Nephron progenitor cell (in vitro differentiated cells): ENCODE measurements around the gene MAN2A1.
A peak's percentile ranks its signal among the peaks of the same experiment; 100 is the strongest.

Experiments
- DNase-seq: peaks from one replicate; pipeline ENCODE4 v3.0.0; 2021
- H3K27ac Mint-ChIP-seq: 2 replicates; pipeline ENCODE4 v1.8.0; 2021; ENCODE audit warnings: mild to moderate bottlenecking, moderate library complexity, mixed read lengths
- H3K27me3 Mint-ChIP-seq: 2 replicates; pipeline ENCODE4 v1.8.0; 2021; ENCODE audit warnings: mild to moderate bottlenecking, low read depth, mixed read lengths; ENCODE audit not compliant: poor library complexity
- H3K36me3 Mint-ChIP-seq: 2 replicates; pipeline ENCODE4 v1.8.0; 2021; ENCODE audit warnings: low read depth, mixed read lengths
- H3K4me1 Mint-ChIP-seq: 2 replicates; pipeline ENCODE4 v1.8.0; 2021; ENCODE audit warnings: mixed read lengths
- H3K4me3 Mint-ChIP-seq: 2 replicates; pipeline ENCODE4 v1.8.0; 2021; ENCODE audit warnings: mild to moderate bottlenecking, moderate library complexity, mixed read lengths
- H3K9me3 Mint-ChIP-seq: 2 replicates; pipeline ENCODE4 v1.8.0; 2021; ENCODE audit warnings: mild to moderate bottlenecking, moderate library complexity, mixed read lengths
- CTCF ChIP-seq: fragments of 200-600 bp; sonication (generic); IDR thresholded peaks from 2 replicates; pipeline ENCODE4 v1.5.0; 2021; ENCODE audit warnings: antibody characterized with exemption

The MAN2A1 gene

GRCh38 chr5:109703166-109703565 lies 13.4 kb downstream of the MAN2A1 start:
- H3K27me3 Mint-ChIP-seq: no peaks in the 10 kb centered on the region
- H3K9me3 Mint-ChIP-seq: peaks cover 6% of the 10 kb centered on the region
- no peak overlapping the region for H3K4me3 Mint-ChIP-seq
- TF ChIP-seq CTCF: no peak
- peaks cover 40% of the 10 kb centered on the region for H3K36me3 Mint-ChIP-seq
- peaks cover 25% of the 10 kb centered on the region for H3K4me1 Mint-ChIP-seq
- H3K27ac Mint-ChIP-seq: no peak overlapping the region
- no peak for DNase-seq

GRCh38 chr5:109703829-109704228 lies 14.1 kb downstream of the MAN2A1 start:
- H3K9me3 Mint-ChIP-seq: peaks cover 4% of the 10 kb centered on the region

GRCh38 chr5:109704282-109704952 lies 14.7 kb downstream of the MAN2A1 start:
- Mint-ChIP-seq H3K27ac (peak overlapping the region; percentile 38), H3K4me3 (no peak overlapping the region), H3K4me1 (peaks cover 25% of the 10 kb centered on the region), H3K27me3 (no peaks in the 10 kb centered on the region), H3K9me3 (peaks cover 3% of the 10 kb centered on the region), H3K36me3 (peaks cover 40% of the 10 kb centered on the region)
- no peak for TF ChIP-seq CTCF
- no peak for DNase-seq

More at GRCh38 chr5:109703829-109704228, 14.1 kb downstream of the MAN2A1 start:
- Mint-ChIP-seq H3K4me1 (peaks cover 25% of the 10 kb centered on the region), H3K36me3 (peaks cover 40% of the 10 kb centered on the region), H3K27ac (no peak overlapping the region), H3K27me3 (no peaks in the 10 kb centered on the region), H3K4me3 (no peak overlapping the region)
- DNase-seq: no peak
- no peak for TF ChIP-seq CTCF

- Mint-ChIP-seq H3K4me3 (no peak overlapping the region), H3K27ac (no peak overlapping the region), H3K36me3 (peaks cover 39% of the 10 kb centered on the region), H3K9me3 (peaks cover 3% of the 10 kb centered on the region), H3K4me1 (peaks cover 25% of the 10 kb centered on the region), H3K27me3 (no peaks in the 10 kb centered on the region)
- DNase-seq: no peak
- no peak for TF ChIP-seq CTCF
Measured at GRCh38 chr5:109705596-109705995, 15.9 kb downstream of the MAN2A1 start.

- no peak for DNase-seq
- Mint-ChIP-seq H3K4me1 (peaks cover 21% of the 10 kb centered on the region), H3K9me3 (peaks cover 3% of the 10 kb centered on the region), H3K27ac (no peak overlapping the region), H3K36me3 (peaks cover 42% of the 10 kb centered on the region), H3K27me3 (no peaks in the 10 kb centered on the region), H3K4me3 (no peak overlapping the region)
- no peak for TF ChIP-seq CTCF
Measured at GRCh38 chr5:109706095-109706494, 16.4 kb downstream of the MAN2A1 start.

GRCh38 chr5:109707531-109707930 lies 17.8 kb downstream of the MAN2A1 start:
- DNase-seq: no peak
- Mint-ChIP-seq H3K9me3 (peaks cover 6% of the 10 kb centered on the region), H3K27me3 (peaks cover 3% of the 10 kb centered on the region), H3K27ac (no peak overlapping the region), H3K36me3 (peaks cover 43% of the 10 kb centered on the region), H3K4me3 (no peak overlapping the region), H3K4me1 (peaks cover 7% of the 10 kb centered on the region)
- no peak for TF ChIP-seq CTCF
